GM04504 (cell line): Measurements from ENCODE around the gene RTN4IP1.
"Not testable (repeated sequence)": the region's sequence is repeated elsewhere in the genome, so short reads cannot be mapped to it uniquely, and the experiment has no call there.

ENCODE experiments used
- DNase-seq: peaks from one replicate; pipeline ENCODE4 v3.0.0-alpha.2; 2012; ENCODE audit warnings: low read depth

The RTN4IP1 gene

GRCh38 chr6:106579281-106579680, 50.0 kb downstream of the RTN4IP1 start:
- no peak for DNase-seq

- peak; percentile 54 for DNase-seq
These were observed 54.4 kb downstream of the RTN4IP1 start for GRCh38 chr6:106574741-106575458.

GRCh38 chr6:106572875-106573585, 56.3 kb downstream of the RTN4IP1 start:
- DNase-seq: no peak

- no peak for DNase-seq
These were observed 56.9 kb downstream of the RTN4IP1 start for GRCh38 chr6:106572436-106572835.

GRCh38 chr6:106569428-106569827, 59.9 kb downstream of the RTN4IP1 start:
- no peak for DNase-seq

- DNase-seq: no peak
These were observed 60.8 kb downstream of the RTN4IP1 start for GRCh38 chr6:106568530-106568929.

- DNase-seq: no peak
These were observed 64.8 kb downstream of the RTN4IP1 start for GRCh38 chr6:106564476-106564875.

GRCh38 chr6:106563614-106564013, 65.7 kb downstream of the RTN4IP1 start:
- DNase-seq: no peak

- DNase-seq: no peak
These were observed 67.5 kb downstream of the RTN4IP1 start for GRCh38 chr6:106561686-106562405.

- no peak for DNase-seq
These were observed 68.2 kb downstream of the RTN4IP1 start for GRCh38 chr6:106560996-106561685.

- not testable (repeated sequence) for DNase-seq
These were observed 69.6 kb downstream of the RTN4IP1 start for GRCh38 chr6:106559659-106560058.

GRCh38 chr6:106558364-106558763, 70.9 kb downstream of the RTN4IP1 start:
- no peak for DNase-seq

- DNase-seq: no peak
These were observed 71.5 kb downstream of the RTN4IP1 start for GRCh38 chr6:106557837-106558236.

GRCh38 chr6:106556368-106556960, 72.8 kb downstream of the RTN4IP1 start:
- DNase-seq: no peak

GRCh38 chr6:106555767-106556166, 73.5 kb downstream of the RTN4IP1 start:
- no peak for DNase-seq

- DNase-seq: no peak
These were observed 75.9 kb downstream of the RTN4IP1 start for GRCh38 chr6:106553440-106553839.

- no peak for DNase-seq
These were observed 78.1 kb downstream of the RTN4IP1 start for GRCh38 chr6:106551155-106551554.

GRCh38 chr6:106549521-106549920, 79.8 kb downstream of the RTN4IP1 start:
- no peak for DNase-seq

- not testable (repeated sequence) for DNase-seq
These were observed 80.3 kb downstream of the RTN4IP1 start for GRCh38 chr6:106548926-106549455.

- DNase-seq: no peak
These were observed 81.5 kb downstream of the RTN4IP1 start for GRCh38 chr6:106547601-106548453.
